ENCODE measurements around the gene ETS1.

- TF ChIP-seq REST (IDR thresholded peaks at IDR 0.05; ENCODE audit: insufficient read depth in 1 of 2, low read depth in 2 of 2, low read length in 2 of 2) (no peak), POLR2AphosphoS5 (IDR thresholded peaks at IDR 0.05; ENCODE audit: low read depth, low read length) (no peak), SIN3A (IDR thresholded peaks at IDR 0.05; ENCODE audit: borderline replicate concordance, insufficient read depth, low read length) (no peak), TAF1 (IDR thresholded peaks at IDR 0.05; ENCODE audit: borderline replicate concordance, insufficient read depth, low read length) (no peak), FOXP2 (optimal IDR thresholded peaks at IDR 0.05; ENCODE audit: borderline replicate concordance, extremely low read depth, extremely low read length, insufficient read depth) (no peak)
These were observed 55.8 kb downstream of the ETS1 start for GRCh38 chr11:128531588-128531987.
